Stimulated activated CD4-positive, alpha-beta T cell treated with anti-CD3 and anti-CD28 coated beads, Interleukin-12 subunit alpha, Interleukin-12 subunit beta, amount 100 ng/mL, for 4 hours (primary cell): Measurements from ENCODE around the gene EEFSEC.

ENCODE experiments used
- DNase-seq: peaks from one replicate; pipeline ENCODE4 v3.0.0-alpha.2; 2020

Gene EEFSEC

GRCh38 chr3:128356822-128357221, 203.5 kb downstream of the EEFSEC start:
- no peak for DNase-seq

GRCh38 chr3:128357538-128357937, 204.3 kb downstream of the EEFSEC start:
- DNase-seq, result no peak

GRCh38 chr3:128358156-128358895, 205.0 kb downstream of the EEFSEC start:
- DNase-seq, result no peak

- DNase-seq, result no peak
Observed at GRCh38 chr3:128359060-128359664, 205.9 kb downstream of the EEFSEC start.

GRCh38 chr3:128359846-128360642, 206.8 kb downstream of the EEFSEC start:
- no peak for DNase-seq

- DNase-seq, result no peak
Observed at GRCh38 chr3:128360705-128361271, 207.5 kb downstream of the EEFSEC start.

GRCh38 chr3:128362026-128362965, 209.0 kb downstream of the EEFSEC start:
- no peak for DNase-seq

- DNase-seq, result no peak
Observed at GRCh38 chr3:128364291-128364690, 211.0 kb downstream of the EEFSEC start.

GRCh38 chr3:128364808-128365360, 211.6 kb downstream of the EEFSEC start:
- DNase-seq, result no peak

GRCh38 chr3:128366136-128366535, 212.9 kb downstream of the EEFSEC start:
- DNase-seq, result no peak

GRCh38 chr3:128366652-128367051, 213.4 kb downstream of the EEFSEC start:
- no peak for DNase-seq

GRCh38 chr3:128367221-128367620, 213.9 kb downstream of the EEFSEC start:
- DNase-seq, result no peak

- no peak for DNase-seq
Observed at GRCh38 chr3:128367761-128368160, 214.5 kb downstream of the EEFSEC start.

- DNase-seq, result no peak
Observed at GRCh38 chr3:128368626-128369025, 215.3 kb downstream of the EEFSEC start.

- DNase-seq, result no peak
Observed at GRCh38 chr3:128369121-128369703, 215.9 kb downstream of the EEFSEC start.

- DNase-seq, result no peak
Observed at GRCh38 chr3:128369881-128370642, 216.8 kb downstream of the EEFSEC start.

- DNase-seq, result no peak
Observed at GRCh38 chr3:128372281-128372680, 219.0 kb downstream of the EEFSEC start.

GRCh38 chr3:128372707-128373533, 219.6 kb downstream of the EEFSEC start:
- DNase-seq, result no peak

GRCh38 chr3:128374746-128375445, 221.6 kb downstream of the EEFSEC start:
- no peak for DNase-seq
